Right atrium auricular region (tissue), 2 donors: ENCODE measurements around the gene TPM3. TPM values are rescaled to one million over a fixed set of nuclear protein-coding genes. Genes with fewer than 3 reads are reported as not detected.
"Not testable (repeated sequence)": the region's sequence is repeated elsewhere in the genome, so short reads cannot be mapped to it uniquely, and the experiment has no call there.

ENCODE experiments used
- DNase-seq: peaks from one replicate; pipeline ENCODE4 v3.0.0-alpha.2; 2019; ENCODE audit warnings: low spot score
- H3K27ac ChIP-seq, 2 donors: fragments of 200-600 bp; sonication (generic); 1 replicate in 1 of 2; 2 replicates in 1 of 2; pipeline ENCODE4 v1.5.1; 2016 to 2019
- H3K27me3 ChIP-seq, 2 donors: fragments of 200-600 bp; sonication (generic); one replicate each; pipeline versions ENCODE4 v1.5.1 to v1.6.0; 2017 to 2019
- H3K36me3 ChIP-seq: fragments of 200-600 bp; sonication (generic); one replicate; pipeline ENCODE4 v1.5.1; 2016
- H3K4me1 ChIP-seq, 2 donors: fragments of 200-600 bp; sonication (generic); one replicate each; pipeline versions ENCODE4 v1.5.1 to v1.6.0; 2017 to 2019
- H3K4me3 ChIP-seq, 2 donors: fragments of 200-600 bp; sonication (generic); 1 replicate in 1 of 2; 2 replicates in 1 of 2; pipeline ENCODE4 v1.5.1; 2017 to 2019; ENCODE audit warnings: mild to moderate bottlenecking in 1 of 2, moderate library complexity in 1 of 2
- H3K9me3 ChIP-seq, 2 donors: fragments of 200-600 bp; sonication (generic); one replicate each; pipeline ENCODE4 v1.5.1; 2019
- CTCF ChIP-seq, 2 donors: fragments of 200-600 bp; sonication (generic); IDR thresholded peaks; one replicate each; pipeline ENCODE4 v1.5.1; 2019; ENCODE audit warnings: antibody characterized with exemption in 2 of 2
- total RNA-seq, 2 donors: library from RNA; depleted of rRNA; stranded (reverse); fragments of >200 nt; gene quantifications; one replicate each; pipeline ENCODE4 v1.1.0, GENCODE V29; 2016

TPM3 gene
- total RNA-seq, 2 donors from 2014 or later, result 469 to 975 TPM

GRCh38 chr1:154213274-154213673 is 21.4 kb upstream of the TPM3 start:
- no peak overlapping the region for H3K4me3 ChIP-seq
- H3K36me3 ChIP-seq, result peaks cover 72% of the 10 kb centered on the region
- peaks cover 0 to 13% of the 10 kb centered on the region in 2 donors for H3K4me1 ChIP-seq
- H3K27ac ChIP-seq, result peak overlapping the region; percentile 27 to 52
- H3K9me3 ChIP-seq, result no peaks in the 10 kb centered on the region
- no peaks in the 10 kb centered on the region for H3K27me3 ChIP-seq
- TF ChIP-seq CTCF (IDR thresholded peaks at IDR 0.05), result no peak
- DNase-seq, result no peak

- TF ChIP-seq CTCF (IDR thresholded peaks at IDR 0.05), result no peak
- peaks cover 0 to under 1% of the 10 kb centered on the region in 2 donors for H3K4me1 ChIP-seq
- H3K9me3 ChIP-seq, result no peaks in the 10 kb centered on the region
- H3K4me3 ChIP-seq, result no peak overlapping the region
- no peaks in the 10 kb centered on the region for H3K27me3 ChIP-seq
- peaks cover 72% of the 10 kb centered on the region for H3K36me3 ChIP-seq
- DNase-seq, result no peak
- peak overlapping the region; percentile 52 to 54 for H3K27ac ChIP-seq
Observed at GRCh38 chr1:154212083-154212482, 20.2 kb upstream of the TPM3 start.

GRCh38 chr1:154208677-154209388 is 16.9 kb upstream of the TPM3 start:
- no peak for DNase-seq
- Histone ChIP-seq H3K4me3 (no peak overlapping the region), H3K27me3 (no peaks in the 10 kb centered on the region), H3K36me3 (peaks cover 78% of the 10 kb centered on the region), H3K27ac (no peak overlapping the region), H3K4me1 (no peaks in the 10 kb centered on the region), H3K9me3 (no peaks in the 10 kb centered on the region)
- no peak for TF ChIP-seq CTCF (IDR thresholded peaks at IDR 0.05)

GRCh38 chr1:154207262-154207661 is 15.4 kb upstream of the TPM3 start:
- H3K27ac ChIP-seq, result no peak overlapping the region
- H3K36me3 ChIP-seq, result peaks cover 62% of the 10 kb centered on the region
- no peak for DNase-seq
- no peaks in the 10 kb centered on the region for H3K4me1 ChIP-seq
- H3K9me3 ChIP-seq, result no peaks in the 10 kb centered on the region
- no peak overlapping the region for H3K4me3 ChIP-seq
- H3K27me3 ChIP-seq, result no peaks in the 10 kb centered on the region
- no peak for TF ChIP-seq CTCF (IDR thresholded peaks at IDR 0.05)

- H3K27ac ChIP-seq, result no peak within 1 kb of the TSS
- H3K9me3 ChIP-seq, result no peaks in the 10 kb centered on the region
- H3K27me3 ChIP-seq, result no peaks in the 10 kb centered on the region
- peaks cover 52% of the 10 kb centered on the region for H3K36me3 ChIP-seq
- no peaks in the 10 kb centered on the region for H3K4me1 ChIP-seq
- no peak for DNase-seq
- no peak for TF ChIP-seq CTCF (IDR thresholded peaks at IDR 0.05)
- H3K4me3 ChIP-seq, result no peak within 1 kb of the TSS
Observed at GRCh38 chr1:154206196-154206595, 14.3 kb upstream of the TPM3 start, which contains the start of gene CFAP141. TSS of gene CFAP141 (minus strand) at chr1:154206333. CDS start at chr1:154206307, 26 bp downstream.

GRCh38 chr1:154205778-154206177 is 13.9 kb upstream of the TPM3 start:
- not testable (repeated sequence) for H3K9me3 ChIP-seq, H3K27me3 ChIP-seq, DNase-seq, H3K27ac ChIP-seq, H3K4me3 ChIP-seq, H3K4me1 ChIP-seq
- peaks cover 48% of the 10 kb centered on the region for H3K36me3 ChIP-seq
